ENCODE measurements around the gene INPP5K.

The INPP5K gene

DNA sequence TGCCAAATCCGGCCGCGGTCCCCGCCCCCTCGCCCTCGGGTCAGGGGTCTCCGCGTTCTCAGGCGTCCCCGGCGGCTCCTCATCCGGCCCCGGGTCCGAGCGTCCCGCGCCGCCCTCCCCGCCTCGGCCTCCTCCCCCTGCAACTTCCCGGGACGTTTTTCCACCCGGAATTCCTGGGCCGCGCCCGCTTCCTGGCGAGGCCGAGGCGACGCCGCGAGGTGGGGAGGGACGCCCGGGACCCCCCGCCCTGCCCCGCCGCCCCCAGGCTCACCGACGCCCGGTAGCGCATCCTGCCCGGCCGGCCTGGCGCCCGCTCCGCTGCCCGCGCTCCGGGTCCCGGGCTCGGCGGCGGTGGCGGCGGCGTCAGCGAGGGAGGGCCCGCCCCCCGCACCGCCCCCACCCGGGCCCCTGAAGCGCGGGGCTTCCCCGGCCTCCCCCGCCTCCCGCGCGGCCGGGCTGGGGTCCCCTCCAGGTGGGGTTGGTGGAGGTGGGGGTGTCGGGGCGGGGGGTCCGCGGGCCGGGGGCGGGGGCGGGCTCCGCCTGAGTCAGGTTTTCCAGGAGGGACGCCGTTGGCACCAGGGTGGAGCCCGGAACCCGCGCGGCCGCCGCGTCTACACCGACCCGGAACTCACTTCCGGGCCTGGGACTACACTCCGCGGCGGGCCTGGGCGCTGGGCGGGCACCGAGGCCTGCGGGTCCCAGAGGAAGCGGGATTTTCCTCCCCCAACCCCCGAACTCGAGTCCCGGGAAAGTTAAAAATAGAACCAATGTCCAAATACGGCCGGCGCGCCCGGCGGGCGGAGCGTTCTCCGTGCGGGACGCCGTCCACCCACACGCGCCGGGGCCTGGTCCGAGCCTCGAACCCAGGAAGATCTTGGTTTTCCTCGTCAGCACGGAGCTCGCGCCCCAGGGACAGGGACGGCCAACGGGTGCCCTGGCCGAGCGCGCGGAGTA, 30.7 kb downstream of the INPP5K start:
- DNase-seq (ENCODE audit: low spot score) = peak; percentile 60

DNA sequence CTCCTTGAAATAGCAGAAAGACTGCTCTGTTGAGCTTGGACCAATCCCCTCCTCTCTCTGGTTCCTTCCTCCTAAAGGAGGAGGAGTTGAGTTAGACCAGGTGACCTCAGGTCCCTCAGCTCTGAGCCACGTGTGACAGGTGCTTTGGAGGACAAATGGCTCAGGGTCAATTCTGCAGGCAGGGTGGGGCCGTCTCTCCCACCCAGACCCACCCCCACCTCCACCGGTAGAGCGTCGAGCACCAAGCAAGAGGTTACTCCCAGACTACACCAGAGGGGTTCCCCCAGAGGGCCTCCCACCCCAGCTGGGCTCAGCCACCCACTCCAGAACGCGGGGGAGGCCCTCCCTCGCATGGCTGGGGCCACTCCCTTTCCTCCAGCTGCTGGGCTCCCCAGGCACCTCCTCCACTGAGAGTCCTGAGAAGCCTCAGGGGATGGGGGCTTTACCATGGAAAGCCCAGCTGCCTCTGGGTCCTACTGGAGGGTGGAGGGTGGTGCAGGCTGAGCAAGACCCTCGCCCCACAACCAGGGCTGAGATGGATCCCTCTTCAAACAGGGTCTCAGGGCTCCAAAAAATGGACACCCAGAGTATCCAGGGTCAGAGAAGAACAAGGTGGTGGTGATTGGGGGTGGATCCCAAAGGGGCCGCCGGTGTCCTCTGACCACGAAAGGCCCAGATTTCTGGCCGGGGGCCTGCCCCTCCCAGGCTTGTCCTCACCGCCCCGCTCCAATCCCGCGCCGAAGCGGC, 31.6 kb downstream of the INPP5K start:
- DNase-seq (ENCODE audit: low spot score) = peak; percentile 64

DNA sequence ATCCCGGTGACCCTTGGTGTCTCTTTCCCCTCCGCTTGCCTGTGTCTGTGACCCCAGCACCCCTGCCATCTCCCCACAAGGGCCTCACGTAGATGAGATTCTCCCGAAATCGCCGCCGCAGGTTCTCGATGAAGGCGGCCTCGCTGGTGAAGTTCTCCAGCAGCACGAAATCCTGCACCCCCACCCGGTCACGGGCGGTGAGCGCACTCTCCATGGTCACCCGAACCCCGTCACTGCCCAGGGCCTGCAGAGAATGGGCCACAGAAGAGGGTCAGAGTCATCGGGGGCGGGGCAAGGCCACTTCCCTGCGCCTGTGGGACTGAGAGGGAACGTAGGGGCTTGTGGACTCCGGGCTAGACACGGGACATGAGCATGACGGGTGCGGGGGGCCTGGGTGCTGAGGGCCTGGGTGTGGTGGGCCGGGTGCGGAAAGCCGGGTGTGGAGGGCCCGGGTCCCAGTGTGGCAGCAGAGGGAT, 32.3 kb downstream of the INPP5K start:
- DNase-seq (ENCODE audit: low spot score) = no peak

DNA sequence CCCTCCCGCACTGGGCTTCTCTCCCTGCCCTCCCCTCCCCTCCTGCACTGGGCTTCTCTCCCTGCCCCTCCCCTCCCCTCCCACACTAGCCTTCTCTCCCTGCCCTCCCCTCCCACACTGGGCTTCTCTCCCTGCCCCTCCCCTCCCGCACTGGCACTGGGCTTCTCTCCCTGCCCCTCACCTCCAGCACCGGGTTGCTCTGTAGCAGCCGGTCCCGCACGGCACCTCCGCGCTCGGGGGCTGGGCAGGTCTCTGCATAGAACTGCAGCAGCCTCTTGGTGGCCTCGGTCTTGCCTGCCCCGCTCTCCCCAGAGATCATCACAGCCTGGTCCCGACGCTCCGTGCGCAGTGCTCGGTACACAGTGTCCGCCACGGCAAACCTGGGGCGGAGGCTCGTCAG, 33.7 kb downstream of the INPP5K start:
- no peak for DNase-seq (ENCODE audit: low spot score)

DNA sequence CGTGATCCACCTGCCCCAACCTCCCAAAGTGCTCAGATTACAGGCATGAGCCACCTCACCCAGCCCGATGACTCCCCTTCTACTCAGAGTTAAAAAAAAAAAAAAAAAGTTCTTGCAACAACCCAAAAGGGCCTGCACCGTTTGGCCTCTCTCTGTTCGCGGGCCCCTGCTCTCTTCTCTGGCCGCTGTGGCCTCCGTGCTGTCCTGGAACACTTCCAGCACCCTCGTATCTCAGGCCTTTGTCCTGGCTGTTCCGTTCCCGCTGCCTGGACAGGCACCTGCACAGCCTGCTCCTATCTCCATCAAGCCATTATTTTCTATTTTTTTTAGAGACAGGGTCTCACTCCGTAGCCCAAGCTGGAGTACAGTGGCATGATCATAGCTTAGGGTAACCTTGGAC, 34.7 kb downstream of the INPP5K start:
- no peak for DNase-seq (ENCODE audit: low spot score)

DNA sequence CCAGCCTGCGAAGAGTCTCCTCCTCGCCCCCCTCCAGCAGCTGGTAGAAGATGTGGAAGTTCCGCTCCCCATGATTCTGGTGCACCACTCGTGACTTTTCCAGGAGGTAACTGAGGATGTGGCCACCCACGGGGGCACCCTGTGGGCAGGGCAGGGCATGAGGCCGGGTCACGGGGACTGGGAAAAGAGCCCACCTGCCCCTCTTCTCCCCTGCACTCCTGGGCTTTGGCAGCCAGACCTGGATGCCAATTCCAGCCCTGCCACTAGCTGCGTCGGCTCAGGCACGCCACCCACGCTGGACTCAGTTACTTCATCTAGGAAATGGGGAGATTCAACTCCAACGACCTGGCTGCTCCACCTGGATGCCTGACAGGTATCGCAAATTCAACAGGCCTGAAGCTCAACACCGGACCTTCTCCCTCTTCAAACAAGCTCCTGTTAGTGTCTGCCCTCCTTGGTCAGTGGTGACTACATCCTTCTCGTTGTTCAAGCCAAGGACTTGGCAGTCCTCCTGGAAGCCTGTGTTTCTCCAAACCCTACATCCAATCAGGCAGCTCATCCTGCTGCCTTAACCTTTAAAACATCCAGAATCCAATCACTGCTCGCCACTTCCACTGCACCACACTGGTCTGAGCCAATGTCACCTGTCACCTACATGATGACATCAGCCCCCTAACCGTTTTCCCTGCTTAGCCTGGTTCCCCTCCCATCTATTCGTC, 35.5 kb downstream of the INPP5K start:
- DNase-seq (ENCODE audit: low spot score) = no peak

DNA sequence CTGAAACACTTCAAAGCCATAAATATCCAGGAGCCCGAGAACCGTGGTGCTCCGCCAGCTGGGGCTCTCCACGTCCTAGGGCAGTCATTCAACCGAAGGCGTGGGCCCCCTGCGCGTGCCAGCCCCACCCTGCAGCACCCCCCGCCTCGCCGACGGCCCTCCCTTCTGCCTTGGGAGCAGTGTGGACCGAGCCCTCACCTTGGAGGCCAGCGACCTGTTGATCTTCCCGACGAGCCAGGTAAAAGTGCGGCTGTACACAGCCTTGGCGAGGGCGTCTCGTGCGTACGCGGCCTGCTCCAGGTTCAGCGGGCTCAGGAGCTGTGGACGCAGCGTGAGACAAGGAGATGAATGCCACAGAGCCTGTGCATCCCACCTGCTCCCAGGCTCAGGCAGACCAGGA, 38.0 kb downstream of the INPP5K start:
- no peak for DNase-seq (ENCODE audit: low spot score)

DNA sequence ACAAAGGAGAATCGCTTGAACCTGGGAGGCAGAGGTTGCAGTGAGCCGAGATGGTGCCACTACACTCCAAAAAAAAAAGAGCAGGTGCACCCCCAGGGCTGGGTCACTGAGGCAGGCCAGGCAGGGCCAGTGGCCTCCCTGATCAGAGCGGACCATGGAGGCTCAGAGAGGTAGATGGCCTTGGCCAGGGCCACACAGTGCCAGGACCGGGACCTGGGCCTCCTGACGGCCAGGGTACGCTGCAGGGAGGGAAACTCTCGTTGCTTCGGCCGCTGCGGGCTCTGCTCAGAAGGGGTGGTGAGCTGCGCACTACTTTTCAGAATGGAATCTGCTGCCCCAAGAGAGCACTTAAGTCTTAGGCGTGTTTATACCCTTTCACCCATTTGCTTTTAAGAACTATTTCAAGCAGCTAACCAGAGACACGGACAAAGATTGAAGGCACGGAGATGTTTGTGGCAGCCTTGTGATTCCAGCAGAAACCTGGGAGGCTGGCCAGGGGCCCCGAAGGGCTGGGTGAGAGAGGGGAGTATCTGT, 41.0 kb downstream of the INPP5K start:
- DNase-seq (ENCODE audit: low spot score) = no peak

DNA sequence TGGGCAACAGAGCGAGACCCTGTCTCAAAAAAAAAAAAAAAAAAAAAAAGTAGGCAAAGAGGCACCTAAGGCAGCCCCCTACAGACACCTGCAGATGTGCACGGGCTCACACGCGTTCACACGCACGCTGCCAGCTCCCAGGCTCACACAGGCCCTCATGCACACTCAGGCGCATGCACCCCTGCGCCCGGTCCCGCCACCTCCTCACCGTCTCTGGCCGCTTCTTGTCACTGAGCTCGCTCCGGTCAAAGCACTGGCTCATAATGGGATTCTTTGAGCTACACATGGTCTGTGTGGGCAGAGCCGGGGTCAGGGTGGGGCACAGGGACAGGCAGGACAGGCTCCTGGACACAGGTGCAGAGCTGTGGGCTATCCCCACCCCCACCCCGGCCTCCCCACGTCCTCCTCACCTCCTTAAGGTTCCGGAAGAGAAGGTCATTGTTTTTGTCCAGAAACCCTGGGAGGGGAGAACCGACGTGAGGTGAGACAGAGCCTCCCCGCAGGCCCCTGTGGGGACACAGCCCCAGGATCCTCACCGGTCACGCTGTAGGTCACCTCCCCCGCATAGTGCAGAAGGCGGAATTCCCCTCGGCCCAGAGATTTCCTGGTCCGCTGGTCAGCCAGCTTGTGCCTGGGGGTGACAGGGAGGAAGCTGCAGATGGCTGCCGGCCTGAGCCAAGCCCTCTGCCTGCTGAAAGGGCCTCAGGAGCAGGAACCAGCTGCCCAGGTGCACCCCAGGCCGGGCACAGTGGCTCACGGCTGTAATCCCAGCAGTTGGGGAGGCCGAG, 41.8 kb downstream of the INPP5K start:
- DNase-seq (ENCODE audit: low spot score) = no peak

DNA sequence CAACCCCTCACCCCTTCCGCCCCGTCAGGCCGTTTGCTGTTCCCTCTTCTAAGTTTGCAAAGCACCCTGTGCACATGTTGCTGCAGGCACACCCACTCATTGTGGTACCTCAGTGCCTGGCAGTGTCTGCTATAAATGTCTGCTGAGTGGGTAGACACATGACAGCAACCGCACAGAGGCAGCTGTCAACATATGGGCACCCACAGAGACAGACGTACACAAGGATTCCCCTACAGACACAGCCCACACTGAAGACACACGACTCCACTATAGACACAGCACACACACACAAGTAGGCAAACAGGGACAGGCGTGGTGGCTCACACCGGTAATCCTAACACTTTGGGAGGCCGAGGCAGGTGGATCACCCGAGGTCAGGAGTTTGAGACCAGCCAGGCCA, 42.6 kb downstream of the INPP5K start:
- DNase-seq (ENCODE audit: low spot score) = no peak

DNA sequence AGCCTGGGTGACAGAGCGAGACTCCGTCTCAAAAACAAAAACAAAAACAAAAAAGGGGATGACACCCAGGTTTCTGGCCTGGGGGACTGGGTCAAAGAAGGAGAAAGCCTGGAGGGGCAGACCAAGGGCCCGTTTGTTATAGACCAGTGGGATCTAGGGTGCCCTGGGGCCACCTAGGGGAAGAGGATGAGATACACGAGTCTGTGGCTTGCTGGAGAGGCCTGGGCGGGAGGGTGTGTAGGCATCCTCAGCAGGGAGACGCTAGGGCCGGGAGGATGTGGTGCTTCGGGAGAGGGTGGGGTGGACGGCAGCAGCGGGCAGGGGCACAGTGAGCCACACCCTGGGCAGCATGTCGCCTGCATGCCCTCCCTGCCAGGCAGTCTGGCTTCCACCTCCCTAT, 43.2 kb downstream of the INPP5K start:
- no peak for DNase-seq (ENCODE audit: low spot score)

DNA sequence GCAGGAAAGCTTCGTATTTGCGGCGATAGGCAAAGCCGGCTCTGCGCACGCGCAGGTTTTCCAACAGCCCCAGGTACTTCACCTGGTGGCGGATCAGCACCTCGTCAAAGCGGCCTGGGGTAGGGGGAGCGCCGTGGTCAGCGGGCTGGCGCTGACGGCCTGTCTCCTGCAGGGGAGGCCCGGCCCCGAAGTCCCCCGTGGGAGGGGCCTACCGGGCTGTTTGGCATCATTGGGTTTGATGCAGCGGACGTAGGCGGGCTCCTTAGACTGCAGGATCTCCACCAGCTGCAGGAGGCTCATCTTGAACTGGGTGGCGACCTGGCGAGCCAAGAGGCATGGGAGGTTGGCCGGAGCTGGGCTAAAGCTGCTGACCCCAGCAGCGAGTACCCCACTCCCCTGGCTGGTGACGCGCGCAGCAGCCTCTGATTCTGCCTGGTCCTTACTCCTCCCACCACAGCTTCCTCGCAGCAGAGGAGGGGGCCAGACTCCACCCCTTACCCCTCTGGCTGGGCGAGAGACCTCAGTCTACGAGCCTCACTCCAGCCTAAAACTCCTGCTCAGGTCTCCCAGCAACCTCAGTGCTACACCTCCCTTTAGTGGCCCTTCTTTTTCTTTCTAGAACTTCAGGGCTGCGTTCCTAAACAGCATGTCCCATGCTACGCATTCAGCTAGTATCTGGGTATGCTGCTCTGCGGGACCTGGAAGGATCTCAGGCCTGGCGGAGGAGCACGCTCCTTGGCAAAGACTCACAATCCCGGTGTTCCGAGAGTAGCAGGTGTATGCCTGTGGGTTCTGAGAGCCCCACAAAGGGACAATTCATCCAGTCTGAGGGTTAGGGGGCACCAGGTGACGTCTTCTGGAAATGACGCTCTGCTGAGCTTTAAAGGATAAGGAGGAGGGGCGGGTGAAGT, 44.2 kb downstream of the INPP5K start:
- DNase-seq (ENCODE audit: low spot score) = no peak

DNA sequence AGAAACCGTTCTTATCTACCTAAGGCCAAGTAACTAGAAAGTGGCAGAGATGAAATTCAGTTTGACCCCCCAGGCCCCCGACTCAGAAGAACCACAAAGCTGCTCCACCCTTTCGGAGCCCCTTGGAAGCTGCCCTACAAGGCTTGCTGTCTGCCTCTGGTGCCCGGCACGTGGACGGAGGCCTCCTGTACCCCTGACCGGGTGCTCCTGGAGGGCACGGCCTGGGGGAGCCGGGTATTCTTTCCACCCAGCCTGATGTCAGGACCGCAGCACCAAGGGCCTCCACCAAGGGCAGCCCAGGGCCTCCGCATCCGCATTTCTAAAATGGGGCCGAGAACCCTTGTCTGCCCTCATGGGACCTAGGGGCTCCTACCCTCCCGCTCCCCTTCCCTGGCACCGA, 44.9 kb downstream of the INPP5K start:
- DNase-seq (ENCODE audit: low spot score) = no peak

DNA sequence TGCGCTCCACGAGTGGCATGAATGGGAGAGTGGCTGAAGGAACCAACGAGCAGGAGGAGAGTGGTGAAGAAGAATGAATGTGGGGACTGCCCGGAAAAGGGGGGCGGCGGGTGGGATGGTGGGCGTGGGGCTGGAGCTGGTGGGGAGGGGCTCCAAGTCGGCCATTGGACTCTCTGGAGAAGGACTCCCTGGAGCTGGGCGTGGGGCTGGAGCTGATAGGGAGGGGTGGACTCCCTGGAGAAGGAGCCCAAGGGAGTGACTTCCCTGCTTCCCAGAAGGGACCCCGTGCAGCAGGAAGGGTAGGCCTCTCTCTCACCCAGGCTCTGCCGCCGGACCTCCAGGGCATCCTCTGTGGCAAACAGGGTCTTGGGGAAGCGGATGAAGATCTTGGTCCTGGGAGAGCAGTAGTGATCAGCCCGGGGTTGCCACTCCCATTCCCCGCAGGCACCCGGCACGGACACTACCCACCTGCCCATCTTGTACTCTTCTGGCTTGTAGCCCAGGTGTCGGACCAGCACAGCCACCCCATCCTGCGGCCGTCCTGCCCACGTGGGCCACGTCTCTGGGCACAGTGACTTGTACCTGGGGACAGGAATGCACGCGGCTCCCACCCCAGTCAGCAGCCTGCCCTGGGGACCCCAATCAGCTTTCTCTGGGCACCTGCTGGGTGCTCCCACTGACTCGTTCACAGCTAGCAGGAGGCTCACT, 45.5 kb downstream of the INPP5K start:
- DNase-seq (ENCODE audit: low spot score) = no peak

DNA sequence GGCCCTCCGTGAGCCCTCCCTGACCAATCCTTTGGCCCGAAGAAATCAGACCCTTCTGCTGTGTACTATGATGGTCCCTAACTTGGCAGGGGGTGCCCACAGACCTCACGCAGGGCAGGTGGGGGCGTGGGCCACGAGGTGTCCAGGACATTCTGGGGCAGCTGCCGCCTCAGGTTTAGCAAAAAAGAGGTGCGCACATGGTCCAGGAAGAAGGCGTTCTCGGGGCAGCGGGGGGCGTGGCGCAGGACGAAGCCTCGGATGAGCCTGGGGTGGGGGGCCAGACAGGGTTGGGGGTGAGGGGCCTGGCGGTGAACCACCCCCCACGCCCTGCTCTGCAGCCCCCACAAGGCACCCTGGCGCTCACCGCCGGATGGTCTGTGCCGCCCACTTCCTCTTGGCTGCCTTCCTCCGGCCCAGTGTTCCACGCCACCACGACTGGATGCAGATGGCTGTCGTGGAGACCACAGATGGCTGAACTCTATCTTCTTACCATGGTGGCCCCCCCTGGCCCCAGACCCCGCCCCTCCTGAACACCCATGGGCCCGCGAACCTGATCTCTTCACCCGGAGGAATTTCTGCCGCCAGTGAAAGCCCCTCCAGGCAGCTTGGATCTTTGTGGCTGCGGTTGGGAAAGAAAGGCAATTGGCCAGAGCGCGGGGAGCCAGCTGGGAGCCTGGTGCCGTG, 46.2 kb downstream of the INPP5K start:
- no peak for DNase-seq (ENCODE audit: low spot score)

DNA sequence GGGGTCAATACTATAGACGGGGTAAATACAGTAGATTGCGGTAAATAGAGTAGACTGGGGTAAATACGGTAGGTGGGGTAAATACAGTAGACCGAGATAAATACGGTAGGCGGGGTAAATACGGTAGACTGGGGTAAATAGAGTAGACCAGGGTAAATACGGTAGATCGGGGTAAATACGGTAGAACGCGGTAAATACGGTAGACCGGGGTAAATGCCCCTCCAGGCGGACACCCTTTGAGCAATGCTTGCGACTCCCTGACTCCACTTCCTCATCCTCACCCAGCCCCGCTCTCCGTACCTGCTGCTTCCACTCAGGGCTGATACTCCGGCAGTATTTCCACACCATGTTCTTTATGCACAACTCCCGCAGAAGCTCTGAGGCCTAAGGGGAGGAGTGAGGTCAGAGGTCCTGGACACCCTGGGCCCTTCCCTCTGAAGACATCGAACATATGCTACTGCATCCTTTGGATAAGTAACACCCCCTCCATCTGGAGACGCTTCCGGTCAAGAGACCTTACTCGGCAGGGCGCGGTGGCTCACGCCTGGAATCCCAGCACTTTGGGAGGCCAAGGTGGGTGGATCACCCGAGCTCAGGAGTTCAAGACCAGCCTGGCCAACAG, 47.1 kb downstream of the INPP5K start:
- DNase-seq (ENCODE audit: low spot score) = no peak

DNA sequence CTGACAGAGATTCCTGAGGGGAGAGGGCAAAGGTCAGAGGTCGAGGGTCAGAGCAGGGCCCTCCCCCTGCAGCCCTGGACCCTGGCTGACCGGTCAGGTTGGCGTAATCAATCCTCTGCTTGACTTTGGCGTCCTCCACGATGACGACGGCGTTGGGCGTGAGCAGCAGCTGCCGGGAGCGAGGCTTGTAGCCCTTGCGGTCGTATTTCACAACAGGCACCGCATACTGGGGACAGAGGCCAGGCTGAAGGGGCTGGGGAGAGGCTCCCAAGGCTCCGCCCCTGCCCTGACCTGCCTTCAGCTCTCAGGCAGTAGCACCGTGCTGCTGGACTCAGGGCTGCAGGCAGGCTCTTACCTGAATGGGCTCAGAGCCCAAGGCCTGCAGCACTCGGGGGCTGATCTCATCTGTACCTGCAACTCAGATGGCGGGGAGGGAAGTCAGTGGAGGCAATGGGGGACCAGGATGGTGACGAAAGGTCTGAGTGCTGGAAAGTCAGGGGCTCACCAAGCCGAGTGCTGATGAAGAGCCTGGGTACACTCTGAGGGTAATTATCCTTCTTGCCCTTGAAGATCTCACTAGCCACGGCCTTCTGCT, 48.4 kb downstream of the INPP5K start:
- DNase-seq (ENCODE audit: low spot score) = peak; percentile 89

DNA sequence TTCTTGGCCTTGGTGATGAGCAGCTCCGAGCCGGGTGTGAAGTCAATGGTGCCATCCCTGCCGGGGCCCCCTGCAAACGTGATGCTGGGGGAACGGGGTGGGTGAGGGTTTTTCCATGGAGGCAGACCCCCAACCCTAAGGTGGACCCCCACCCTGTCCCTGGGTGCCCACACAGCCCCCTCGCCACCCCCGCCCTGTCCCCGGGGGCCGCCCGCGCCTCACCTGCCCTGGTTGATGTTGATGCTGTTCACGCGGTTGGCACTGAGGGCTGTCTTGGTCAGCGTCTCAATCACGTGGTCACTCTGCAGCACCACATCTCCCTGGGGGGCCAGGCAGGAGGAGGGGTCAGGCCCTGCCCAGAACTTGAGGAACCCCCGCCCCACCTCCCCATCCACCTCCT, 49.2 kb downstream of the INPP5K start:
- DNase-seq (ENCODE audit: low spot score) = no peak
